Bronchial epithelial cell (primary cell): Measurements from ENCODE around the gene FOXP4. TPM values are rescaled to one million over a fixed set of nuclear protein-coding genes. Genes with fewer than 3 reads are reported as not detected.

ENCODE experiments used
- DNase-seq: peaks from one replicate; pipeline ENCODE4 v3.0.0-alpha.2; 2010; ENCODE audit warnings: low read depth
- FAIRE-seq: peaks from 2 replicates; lab custom pipeline; 2011; peaks lifted over from hg19 to GRCh38; lab: Jason Lieb, UNC
- H3K27me3 ChIP-seq: 2 replicates; pipeline ENCODE4 v1.5.1; 2011; ENCODE audit warnings: low read length; ENCODE audit not compliant: control insufficient read depth, insufficient read depth
- H3K36me3 ChIP-seq: 2 replicates; pipeline ENCODE4 v1.5.1; 2011; ENCODE audit warnings: low read length; ENCODE audit not compliant: control insufficient read depth, insufficient read depth
- H3K4me3 ChIP-seq: 2 replicates; pipeline ENCODE4 v1.5.1; 2011; ENCODE audit warnings: mild to moderate bottlenecking, low read depth, low read length, control low read depth
- total RNA-seq: library from RNA; depleted of rRNA; stranded (reverse); fragments of >200 nt; gene quantifications from 2 replicates; pipeline ENCODE4 v1.2.1, GENCODE V29; 2014
- TF ChIP-seq, protein P1 (sequence below): IDR thresholded peaks from 2 replicates; pipeline ENCODE4 v1.5.1; 2011; ENCODE audit warnings: mild to moderate bottlenecking, moderate library complexity, low read length, control low read depth, inconsistent platforms; ENCODE audit not compliant: insufficient read depth, severe bottlenecking

Gene FOXP4
- total RNA-seq, 1 donor from 2014 or later = 2.1 TPM

DNA sequence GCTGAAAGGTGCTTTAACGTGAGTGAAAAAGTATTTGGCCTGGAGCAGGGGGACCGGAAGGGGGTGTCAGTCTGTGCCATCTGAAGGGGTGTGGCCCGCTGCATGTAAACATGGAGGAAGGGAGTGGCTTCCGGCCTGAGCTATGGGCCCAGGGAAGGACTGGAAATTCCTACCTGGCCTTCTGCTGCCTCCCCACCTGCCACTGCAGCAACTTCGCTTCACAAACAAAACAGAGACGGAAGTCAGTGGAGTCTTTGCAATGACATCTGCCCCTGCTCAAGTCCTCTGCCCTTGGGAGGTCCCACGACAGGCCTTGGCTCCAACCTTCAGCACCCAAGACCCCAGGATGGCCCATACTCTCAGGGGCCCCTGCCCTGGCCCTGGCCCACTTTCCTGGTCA is 28.1 kb upstream of the FOXP4 start:
- TF ChIP-seq, protein P1, sequence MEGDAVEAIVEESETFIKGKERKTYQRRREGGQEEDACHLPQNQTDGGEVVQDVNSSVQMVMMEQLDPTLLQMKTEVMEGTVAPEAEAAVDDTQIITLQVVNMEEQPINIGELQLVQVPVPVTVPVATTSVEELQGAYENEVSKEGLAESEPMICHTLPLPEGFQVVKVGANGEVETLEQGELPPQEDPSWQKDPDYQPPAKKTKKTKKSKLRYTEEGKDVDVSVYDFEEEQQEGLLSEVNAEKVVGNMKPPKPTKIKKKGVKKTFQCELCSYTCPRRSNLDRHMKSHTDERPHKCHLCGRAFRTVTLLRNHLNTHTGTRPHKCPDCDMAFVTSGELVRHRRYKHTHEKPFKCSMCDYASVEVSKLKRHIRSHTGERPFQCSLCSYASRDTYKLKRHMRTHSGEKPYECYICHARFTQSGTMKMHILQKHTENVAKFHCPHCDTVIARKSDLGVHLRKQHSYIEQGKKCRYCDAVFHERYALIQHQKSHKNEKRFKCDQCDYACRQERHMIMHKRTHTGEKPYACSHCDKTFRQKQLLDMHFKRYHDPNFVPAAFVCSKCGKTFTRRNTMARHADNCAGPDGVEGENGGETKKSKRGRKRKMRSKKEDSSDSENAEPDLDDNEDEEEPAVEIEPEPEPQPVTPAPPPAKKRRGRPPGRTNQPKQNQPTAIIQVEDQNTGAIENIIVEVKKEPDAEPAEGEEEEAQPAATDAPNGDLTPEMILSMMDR = no peak
- FAIRE-seq (no peak), DNase-seq (peak; percentile 39)
- H3K27me3 ChIP-seq = peaks cover 2% of the 10 kb centered on the region
- H3K36me3 ChIP-seq = no peaks in the 10 kb centered on the region
- H3K4me3 ChIP-seq = no peak overlapping the region

DNA sequence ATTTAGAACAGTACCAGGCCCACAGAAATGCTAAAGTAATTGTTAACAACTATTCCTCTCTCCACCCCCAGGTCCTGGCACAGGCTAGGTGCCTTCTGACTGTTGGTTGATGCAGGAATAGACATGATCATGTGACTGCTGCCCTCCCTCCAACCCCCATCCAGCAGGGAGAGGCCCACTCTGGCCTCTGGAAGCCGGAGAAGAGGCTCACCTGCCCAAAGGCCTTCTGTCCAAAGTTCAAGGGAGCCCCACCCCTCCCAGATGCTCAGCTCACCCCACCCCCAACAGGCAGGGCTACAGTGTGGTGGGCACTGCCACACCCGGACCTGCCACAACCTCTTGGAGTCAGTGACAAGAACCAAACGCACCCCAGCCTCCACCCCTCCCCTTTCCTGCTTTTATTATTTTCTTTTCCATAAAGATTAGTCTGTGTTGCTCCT is 26.9 kb upstream of the FOXP4 start:
- Histone ChIP-seq H3K27me3 (peaks cover 2% of the 10 kb centered on the region), H3K36me3 (no peaks in the 10 kb centered on the region), H3K4me3 (no peak overlapping the region)
- FAIRE-seq (no peak), DNase-seq (no peak)
- TF ChIP-seq, protein P1 = no peak

DNA sequence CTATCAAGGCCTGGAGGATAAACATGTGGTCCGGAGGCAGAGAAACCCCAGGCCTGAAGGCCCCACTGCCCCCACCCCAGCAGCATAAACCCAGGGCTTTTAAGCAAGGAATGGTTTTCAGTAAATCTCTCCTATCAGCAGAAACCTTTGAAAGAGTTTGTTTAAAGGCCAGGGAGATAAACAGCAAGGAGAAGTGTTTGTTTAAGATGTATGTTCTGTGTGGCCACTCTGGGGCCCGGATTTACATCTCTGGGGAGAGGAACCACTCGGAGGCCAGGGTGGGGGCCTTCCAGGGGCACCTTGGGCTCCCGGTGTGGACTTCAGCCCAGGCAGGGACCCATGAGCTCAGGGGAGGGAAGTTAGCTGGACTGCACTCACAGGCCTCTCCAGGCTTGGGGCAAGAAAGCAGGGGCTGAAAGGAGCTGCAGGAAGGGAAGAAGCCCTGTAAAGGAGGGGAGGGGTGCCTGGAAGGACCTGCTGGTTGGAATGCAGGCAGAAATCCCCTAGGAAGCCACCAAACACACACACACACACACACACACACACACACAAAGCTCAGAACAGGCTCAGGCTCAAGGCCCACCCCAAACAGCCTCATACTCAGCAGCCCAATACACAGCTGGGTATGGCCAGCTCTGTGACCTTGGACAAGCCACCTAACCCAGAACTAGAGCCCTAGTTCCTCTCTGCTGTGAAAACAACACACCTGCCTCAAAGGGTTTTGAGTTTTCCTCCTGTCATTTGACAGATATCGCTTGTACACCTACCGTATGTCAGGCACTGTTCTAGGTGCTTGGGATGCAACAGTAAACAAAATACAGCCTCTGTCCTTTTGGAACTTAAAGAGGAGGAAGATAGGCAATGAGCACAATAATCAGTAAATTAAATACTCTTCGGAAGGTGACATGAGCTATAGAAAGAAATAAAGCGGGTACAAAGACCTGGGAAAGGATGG is 26.2 kb upstream of the FOXP4 start:
- Histone ChIP-seq H3K36me3 (no peaks in the 10 kb centered on the region), H3K4me3 (no peak overlapping the region), H3K27me3 (peaks cover 2% of the 10 kb centered on the region)
- DNase-seq = no peak
- peak; percentile 68 for FAIRE-seq
- TF ChIP-seq, protein P1 = no peak

DNA sequence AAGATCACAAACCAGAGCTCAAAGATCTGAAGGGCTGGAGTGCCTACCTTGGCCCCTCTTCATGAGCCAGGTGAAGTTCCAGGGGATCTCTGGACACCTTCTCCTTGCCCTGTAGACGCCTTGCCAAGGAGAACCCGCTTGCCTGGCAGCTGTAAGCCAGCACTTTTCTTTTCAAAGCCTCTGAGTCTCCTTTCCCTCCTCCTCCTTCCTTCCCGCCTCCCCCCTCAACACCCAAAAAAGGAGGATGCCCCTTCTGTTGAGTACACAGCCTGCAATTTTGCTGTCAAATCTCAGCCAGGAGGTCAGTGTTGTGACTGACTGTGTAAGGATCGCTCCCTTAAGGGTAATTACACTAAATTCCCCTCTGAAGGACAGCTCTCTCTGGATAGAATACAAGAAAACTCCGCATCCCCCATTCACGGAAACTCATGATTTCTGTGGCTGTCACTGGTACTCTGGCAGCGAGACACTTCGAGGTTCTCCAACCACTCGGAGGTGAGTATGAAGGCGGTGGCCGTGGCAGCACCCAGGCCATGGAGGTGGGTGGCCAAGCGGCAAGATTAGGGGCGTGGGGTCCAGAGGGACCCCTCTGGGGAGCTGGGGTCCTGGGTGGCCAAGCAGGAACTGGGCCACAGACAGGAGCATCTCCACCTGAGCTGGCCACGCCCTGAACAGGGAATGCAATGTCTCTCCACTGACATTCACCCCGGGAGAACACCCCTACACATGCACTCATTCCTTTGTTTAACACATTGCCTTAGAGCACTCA is 23.2 kb upstream of the FOXP4 start:
- TF ChIP-seq, protein P1 = no peak
- H3K4me3 ChIP-seq = no peak overlapping the region
- peaks cover 2% of the 10 kb centered on the region for H3K27me3 ChIP-seq
- H3K36me3 ChIP-seq = no peaks in the 10 kb centered on the region
- DNase-seq = no peak
- no peak for FAIRE-seq

DNA sequence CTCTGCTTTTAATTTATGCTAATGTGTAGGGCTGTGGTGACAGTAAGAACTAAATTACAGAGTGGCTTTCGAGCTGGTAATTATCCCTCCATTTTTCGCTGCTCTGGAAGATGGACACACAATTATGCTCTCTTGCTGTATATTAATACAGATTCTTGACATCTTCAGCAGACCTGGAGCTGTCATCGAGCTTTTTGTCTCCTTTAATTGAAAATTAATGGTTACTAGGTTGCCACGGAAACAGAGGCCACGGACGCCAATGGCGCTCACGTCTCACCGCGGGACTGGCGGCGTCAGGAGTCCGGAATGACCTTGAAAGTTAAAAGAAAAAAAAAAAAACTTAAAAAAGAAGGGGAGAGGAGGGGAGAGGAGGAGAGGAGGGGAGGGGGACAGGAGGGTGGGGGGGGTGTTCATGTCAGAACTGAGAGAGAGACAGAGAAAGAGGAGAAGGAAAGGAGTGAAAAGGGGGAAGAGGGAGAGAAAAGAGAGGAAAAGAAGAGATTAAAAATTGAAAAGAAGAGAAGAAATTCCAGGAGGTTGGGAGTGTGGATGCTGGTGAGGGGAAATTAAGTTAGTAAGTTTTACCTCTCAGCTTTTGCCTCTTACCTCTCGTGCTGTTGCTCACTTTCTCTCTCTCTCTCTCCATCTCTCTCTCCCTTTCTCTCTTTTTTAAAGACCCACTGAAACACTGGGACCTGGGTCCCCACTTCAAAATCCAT is 22.1 kb upstream of the FOXP4 start:
- DNase-seq = no peak
- no peak overlapping the region for H3K4me3 ChIP-seq
- H3K36me3 ChIP-seq = no peaks in the 10 kb centered on the region
- TF ChIP-seq, protein P1 = no peak
- peaks cover 5% of the 10 kb centered on the region for H3K27me3 ChIP-seq
- FAIRE-seq = no peak
